MCF 10A (cell line): ENCODE results near the gene ST7L. TPM values are rescaled to one million over a fixed set of nuclear protein-coding genes. Genes with fewer than 3 reads are reported as not detected.

Experiments used
- BruUV-seq: library from RNA; stranded (reverse); fragments of 400-500 nt; replicated peaks from 2 replicates; lab custom pipeline; 2021; lab: Mats Ljungman, UMichigan
- CTCF ChIA-PET: fragments of 300-600 bp; sonication (Branson Sonifier 250); formaldehyde crosslinking; extraction: SDS; loops from one replicate; lab custom pipeline; 2021; ENCODE audit warnings: antibody characterized with exemption, inconsistent platforms; lab: Yijun Ruan, JAX
- POLR2A ChIA-PET: fragments of 300-600, 350-650 bp; sonication (Branson Sonifier 250); formaldehyde crosslinking; extraction: SDS; loops from one replicate; lab custom pipeline; 2020; ENCODE audit warnings: antibody characterized with exemption, inconsistent platforms; lab: Yijun Ruan, JAX
- DNase-seq: peaks from one replicate; pipeline ENCODE4 v3.0.0-alpha.2; 2018; ENCODE audit not compliant: unreplicated experiment
- H3K27ac Mint-ChIP-seq: one replicate; pipeline ENCODE4 v1.8.0; 2022; ENCODE audit warnings: mild to moderate bottlenecking, low read depth, mixed read lengths; ENCODE audit not compliant: unreplicated experiment
- H3K27me3 Mint-ChIP-seq: one replicate; pipeline ENCODE4 v1.8.0; 2022; ENCODE audit warnings: mixed read lengths; ENCODE audit not compliant: insufficient read depth, unreplicated experiment
- H3K36me3 Mint-ChIP-seq: one replicate; pipeline ENCODE4 v1.8.0; 2022; ENCODE audit warnings: mild to moderate bottlenecking, moderate library complexity, mixed read lengths; ENCODE audit not compliant: insufficient read depth, unreplicated experiment
- H3K4me1 Mint-ChIP-seq: one replicate; pipeline ENCODE4 v1.8.0; 2022; ENCODE audit warnings: mixed read lengths; ENCODE audit not compliant: insufficient read depth, unreplicated experiment
- H3K4me3 Mint-ChIP-seq: one replicate; pipeline ENCODE4 v1.8.0; 2022; ENCODE audit warnings: mild to moderate bottlenecking, moderate library complexity, mixed read lengths; ENCODE audit not compliant: unreplicated experiment
- H3K9me3 Mint-ChIP-seq: one replicate; pipeline ENCODE4 v1.8.0; 2022; ENCODE audit warnings: mixed read lengths; ENCODE audit not compliant: unreplicated experiment
- intact Hi-C: fragments of 100-400 bp; cut with micrococcal nuclease; formaldehyde crosslinking; loops from 2 replicates; pipeline ENCODE4 v1.14.1; 2022
- total RNA-seq: library from RNA; stranded (reverse); gene quantifications from 2 replicates; pipeline ENCODE4 v1.2.3, GENCODE V29; 2022
- TF ChIP-seq, protein P1 (sequence below): fragments of 200-600 bp; IDR thresholded peaks from one replicate; pipeline ENCODE4 v1.8.0; 2022; ENCODE audit warnings: antibody characterized with exemption, mild to moderate bottlenecking; ENCODE audit not compliant: unreplicated experiment

ST7L gene
- total RNA-seq, 1 experiment from 2014 or later = 25.5 TPM

- ChIA-PET POLR2A (no interaction called here), CTCF (no interaction called here)
- no peaks in the 10 kb centered on the region for H3K4me1 Mint-ChIP-seq
- H3K9me3 Mint-ChIP-seq = no peaks in the 10 kb centered on the region
- peaks cover 23% of the 10 kb centered on the region for H3K27me3 Mint-ChIP-seq
- H3K4me3 Mint-ChIP-seq = peak overlapping the region; percentile 75
- DNase-seq = no peak
- BruUV-seq = no TSS peak
- H3K27ac Mint-ChIP-seq = no peak overlapping the region
- TF ChIP-seq, protein P1, sequence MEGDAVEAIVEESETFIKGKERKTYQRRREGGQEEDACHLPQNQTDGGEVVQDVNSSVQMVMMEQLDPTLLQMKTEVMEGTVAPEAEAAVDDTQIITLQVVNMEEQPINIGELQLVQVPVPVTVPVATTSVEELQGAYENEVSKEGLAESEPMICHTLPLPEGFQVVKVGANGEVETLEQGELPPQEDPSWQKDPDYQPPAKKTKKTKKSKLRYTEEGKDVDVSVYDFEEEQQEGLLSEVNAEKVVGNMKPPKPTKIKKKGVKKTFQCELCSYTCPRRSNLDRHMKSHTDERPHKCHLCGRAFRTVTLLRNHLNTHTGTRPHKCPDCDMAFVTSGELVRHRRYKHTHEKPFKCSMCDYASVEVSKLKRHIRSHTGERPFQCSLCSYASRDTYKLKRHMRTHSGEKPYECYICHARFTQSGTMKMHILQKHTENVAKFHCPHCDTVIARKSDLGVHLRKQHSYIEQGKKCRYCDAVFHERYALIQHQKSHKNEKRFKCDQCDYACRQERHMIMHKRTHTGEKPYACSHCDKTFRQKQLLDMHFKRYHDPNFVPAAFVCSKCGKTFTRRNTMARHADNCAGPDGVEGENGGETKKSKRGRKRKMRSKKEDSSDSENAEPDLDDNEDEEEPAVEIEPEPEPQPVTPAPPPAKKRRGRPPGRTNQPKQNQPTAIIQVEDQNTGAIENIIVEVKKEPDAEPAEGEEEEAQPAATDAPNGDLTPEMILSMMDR = no peak
- H3K36me3 Mint-ChIP-seq = no peaks in the 10 kb centered on the region
- intact Hi-C loops = no loop called here
These were observed 111.6 kb downstream of the ST7L start for GRCh38 chr1:112507336-112507735.

- Mint-ChIP-seq H3K9me3 (no peaks in the 10 kb centered on the region), H3K27me3 (peaks cover 23% of the 10 kb centered on the region), H3K4me1 (no peaks in the 10 kb centered on the region), H3K4me3 (no peak overlapping the region), H3K36me3 (no peaks in the 10 kb centered on the region), H3K27ac (no peak overlapping the region)
- no TSS peak for BruUV-seq
- POLR2A ChIA-PET = no interaction called here
- intact Hi-C loops = no loop called here
- DNase-seq = no peak
- CTCF ChIA-PET = interaction anchor here (0.5 kb wide), 1 partner anchor 51 kb away, joined by 3 read pairs; no protein-coding TSS in a partner anchor
- TF ChIP-seq, protein P1 = no peak
These were observed 112.2 kb downstream of the ST7L start for GRCh38 chr1:112506731-112507130.

- BruUV-seq = no TSS peak
- CTCF ChIA-PET = interaction anchor here (0.5 to 1.2 kb wide), 4 partner anchors 10 to 115 kb away, joined by 3 to 6 read pairs (median 3); no protein-coding TSS in a partner anchor
- H3K27me3 Mint-ChIP-seq = peaks cover 23% of the 10 kb centered on the region
- no peak overlapping the region for H3K4me3 Mint-ChIP-seq
- TF ChIP-seq, protein P1 = no peak
- POLR2A ChIA-PET = no interaction called here
- no peaks in the 10 kb centered on the region for H3K4me1 Mint-ChIP-seq
- no peaks in the 10 kb centered on the region for H3K36me3 Mint-ChIP-seq
- no peak for DNase-seq
- H3K27ac Mint-ChIP-seq = no peak overlapping the region
- no peaks in the 10 kb centered on the region for H3K9me3 Mint-ChIP-seq
- intact Hi-C loops = no loop called here
These were observed 112.6 kb downstream of the ST7L start for GRCh38 chr1:112506306-112506705.

DNA sequence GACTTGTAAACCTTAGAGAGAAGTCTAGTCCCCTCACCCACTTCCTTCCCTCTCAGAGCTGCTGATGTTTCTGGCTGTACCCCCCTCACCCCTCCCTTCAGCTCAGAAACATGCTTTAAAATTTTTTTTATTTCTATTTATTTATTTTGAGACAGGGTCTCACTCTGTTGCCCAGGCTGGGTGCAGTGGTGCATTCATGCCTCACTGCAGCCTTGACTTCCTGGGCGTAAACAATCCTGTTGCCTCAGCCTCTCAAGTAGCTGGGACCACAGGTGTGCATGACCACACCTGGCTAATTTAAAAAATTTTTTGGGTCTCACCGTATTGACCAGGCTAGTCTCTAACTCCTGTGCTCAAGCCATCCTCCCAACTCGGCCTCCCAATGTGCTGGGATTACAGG lies 113.1 kb downstream of the ST7L start:
- intact Hi-C loops = no loop called here
- ChIA-PET POLR2A (interaction anchor here (0.7 kb wide), 1 partner anchor 10 kb away, joined by 3 read pairs; no protein-coding TSS in a partner anchor), CTCF (interaction anchor here (0.6 to 1.2 kb wide), 4 partner anchors 10 to 114 kb away, joined by 3 to 6 read pairs (median 4); no protein-coding TSS in a partner anchor)

More for the DNA sequence above, 113.1 kb downstream of the ST7L start:
- Mint-ChIP-seq H3K27ac (no peak overlapping the region), H3K9me3 (no peaks in the 10 kb centered on the region), H3K27me3 (peaks cover 23% of the 10 kb centered on the region), H3K4me1 (no peaks in the 10 kb centered on the region), H3K4me3 (no peak overlapping the region), H3K36me3 (no peaks in the 10 kb centered on the region)
- TF ChIP-seq, protein P1 = no peak
- no peak for DNase-seq
- no TSS peak for BruUV-seq
